LNCaP clone FGC (cell line): ENCODE measurements around the gene RBM20.
A peak's percentile ranks its signal among the peaks of the same experiment; 100 is the strongest.

Source experiments
- DNase-seq: peaks from one replicate; pipeline ENCODE4 v3.0.0-alpha.2; 2011; ENCODE audit warnings: low read depth
- H3K4me3 ChIP-seq: 2 replicates; pipeline ENCODE4 v1.5.1; 2011; ENCODE audit warnings: mild to moderate bottlenecking, low read depth, low read length, control low read depth
- TF ChIP-seq, protein P1 (sequence below): IDR thresholded peaks from 2 replicates; pipeline ENCODE4 v1.5.1; 2012; ENCODE audit warnings: mild to moderate bottlenecking; ENCODE audit not compliant: control insufficient read depth, insufficient read depth; ENCODE audit errors: extremely low read depth

The RBM20 gene

DNA sequence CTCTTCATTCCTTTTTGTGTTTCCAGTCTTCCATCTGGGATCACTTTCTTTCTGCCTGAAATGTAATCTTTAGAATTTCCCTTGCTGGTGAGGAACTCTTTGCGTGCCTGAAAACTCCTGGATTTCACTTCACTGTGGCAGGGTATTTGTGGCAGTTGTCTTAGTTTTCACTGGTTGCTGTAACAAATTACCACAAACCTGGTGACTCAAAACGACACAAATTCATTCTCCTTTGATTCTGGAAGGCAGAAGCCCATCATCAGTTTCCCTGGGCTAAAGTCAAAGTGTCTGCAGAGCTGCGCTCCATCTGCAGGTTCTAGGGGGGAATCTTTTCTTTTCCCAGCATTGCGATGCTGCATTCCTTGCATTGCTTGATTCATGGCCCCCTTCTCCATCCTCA lies 109.3 kb downstream of the RBM20 start:
- TF ChIP-seq, protein P1, sequence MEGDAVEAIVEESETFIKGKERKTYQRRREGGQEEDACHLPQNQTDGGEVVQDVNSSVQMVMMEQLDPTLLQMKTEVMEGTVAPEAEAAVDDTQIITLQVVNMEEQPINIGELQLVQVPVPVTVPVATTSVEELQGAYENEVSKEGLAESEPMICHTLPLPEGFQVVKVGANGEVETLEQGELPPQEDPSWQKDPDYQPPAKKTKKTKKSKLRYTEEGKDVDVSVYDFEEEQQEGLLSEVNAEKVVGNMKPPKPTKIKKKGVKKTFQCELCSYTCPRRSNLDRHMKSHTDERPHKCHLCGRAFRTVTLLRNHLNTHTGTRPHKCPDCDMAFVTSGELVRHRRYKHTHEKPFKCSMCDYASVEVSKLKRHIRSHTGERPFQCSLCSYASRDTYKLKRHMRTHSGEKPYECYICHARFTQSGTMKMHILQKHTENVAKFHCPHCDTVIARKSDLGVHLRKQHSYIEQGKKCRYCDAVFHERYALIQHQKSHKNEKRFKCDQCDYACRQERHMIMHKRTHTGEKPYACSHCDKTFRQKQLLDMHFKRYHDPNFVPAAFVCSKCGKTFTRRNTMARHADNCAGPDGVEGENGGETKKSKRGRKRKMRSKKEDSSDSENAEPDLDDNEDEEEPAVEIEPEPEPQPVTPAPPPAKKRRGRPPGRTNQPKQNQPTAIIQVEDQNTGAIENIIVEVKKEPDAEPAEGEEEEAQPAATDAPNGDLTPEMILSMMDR: no peak
- no peak for DNase-seq

DNA sequence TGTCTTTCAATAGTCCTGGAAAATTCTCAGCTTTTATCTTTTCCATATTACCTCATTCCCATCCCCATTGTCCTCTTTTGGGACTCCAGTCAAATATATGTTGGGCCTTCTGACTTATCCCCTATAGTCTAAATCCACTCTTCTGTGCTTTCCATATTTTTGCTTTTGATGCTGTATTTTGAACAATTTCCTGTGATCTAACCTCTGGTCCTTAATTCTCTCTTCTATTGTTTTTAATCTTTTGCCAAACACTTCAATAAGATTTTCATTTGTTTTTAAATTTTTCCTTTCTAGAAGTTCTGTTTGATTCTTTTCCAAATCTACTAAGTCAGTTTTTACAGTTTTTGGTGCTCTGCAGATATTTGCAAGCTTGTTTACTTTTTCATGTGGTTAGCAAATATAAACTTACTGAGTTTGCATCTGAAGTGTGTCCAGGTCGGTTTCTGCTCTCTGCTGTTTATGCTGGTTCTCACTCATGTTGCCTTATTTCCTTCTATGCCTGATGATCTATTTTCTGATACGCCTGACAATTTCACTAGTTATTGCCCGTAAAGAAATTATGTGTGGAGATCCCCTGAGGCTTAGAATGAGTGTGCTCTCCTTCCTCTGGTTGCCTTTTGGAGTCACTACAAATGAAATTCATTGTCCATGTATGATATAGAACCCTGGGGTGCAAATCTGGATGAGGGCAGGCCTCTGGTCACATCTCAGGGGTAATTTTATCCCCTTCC lies 110.4 kb downstream of the RBM20 start:
- TF ChIP-seq, protein P1: no peak
- no peak overlapping the region for H3K4me3 ChIP-seq

More for the DNA sequence above, 109.3 kb downstream of the RBM20 start:
- H3K4me3 ChIP-seq: no peak overlapping the region

DNA sequence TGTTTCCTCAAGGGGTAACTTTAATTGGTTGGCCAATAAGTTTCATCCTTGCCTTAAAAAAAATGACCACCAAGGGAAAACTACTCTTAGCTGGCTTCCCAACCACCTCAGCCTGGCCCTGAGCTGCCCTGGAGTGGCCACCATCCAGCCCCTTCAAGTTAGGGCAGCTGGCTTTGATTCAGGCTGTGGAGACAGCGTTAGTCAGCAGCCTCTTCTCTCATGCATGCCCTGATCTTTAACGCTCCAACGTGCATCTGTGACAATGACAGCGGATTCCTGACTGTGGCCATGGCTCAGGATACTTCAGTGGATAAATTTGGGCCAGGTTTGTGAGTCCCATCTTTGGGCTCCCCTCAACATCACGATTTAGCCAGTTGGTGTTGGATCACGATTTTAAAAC lies 111.6 kb downstream of the RBM20 start:
- no peak overlapping the region for H3K4me3 ChIP-seq
- DNase-seq: no peak
- TF ChIP-seq, protein P1: no peak

More for the DNA sequence above, 110.4 kb downstream of the RBM20 start:
- DNase-seq: peak; percentile 38

DNA sequence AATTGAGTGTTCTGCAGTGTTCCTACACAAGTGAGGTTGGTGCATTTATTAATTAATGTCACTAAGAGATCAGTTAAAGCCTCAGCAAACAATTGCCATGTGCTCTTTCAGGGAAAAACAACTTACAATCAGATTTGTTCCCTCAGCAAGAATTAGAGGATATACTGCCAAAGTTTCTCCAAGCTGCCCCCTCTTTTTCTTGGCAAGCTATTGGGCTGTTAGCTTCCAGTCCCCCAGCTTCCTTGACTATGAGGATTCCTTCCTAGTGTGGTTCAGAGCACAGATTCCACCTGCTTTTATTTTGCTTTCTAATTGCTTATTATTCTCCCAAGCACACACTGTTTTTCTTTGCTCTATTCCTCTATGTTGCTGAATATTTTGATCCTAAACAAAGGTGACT lies 112.7 kb downstream of the RBM20 start:
- TF ChIP-seq, protein P1: no peak

DNA sequence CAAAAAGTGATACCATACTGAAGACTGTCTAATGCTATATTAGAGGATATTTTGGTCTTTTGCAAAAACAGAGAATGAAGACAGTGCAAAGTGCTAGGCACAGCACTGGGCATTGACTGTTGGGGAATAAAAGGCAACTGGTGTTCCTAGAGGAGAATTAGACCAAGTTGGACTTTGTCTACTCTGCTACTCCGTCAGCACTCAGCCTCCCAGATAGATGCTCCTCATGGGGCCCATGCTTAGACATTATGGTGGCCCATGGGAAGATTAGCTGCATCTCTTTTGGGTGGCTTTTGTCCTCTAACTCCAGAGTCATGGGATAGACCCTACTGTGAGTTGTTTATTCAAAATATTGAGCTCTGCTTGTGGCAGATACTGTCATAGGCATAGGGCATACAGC lies 113.5 kb downstream of the RBM20 start:
- TF ChIP-seq, protein P1: no peak
- H3K4me3 ChIP-seq: no peak overlapping the region
- no peak for DNase-seq

More for the DNA sequence above, 112.7 kb downstream of the RBM20 start:
- no peak for DNase-seq
- no peak overlapping the region for H3K4me3 ChIP-seq

DNA sequence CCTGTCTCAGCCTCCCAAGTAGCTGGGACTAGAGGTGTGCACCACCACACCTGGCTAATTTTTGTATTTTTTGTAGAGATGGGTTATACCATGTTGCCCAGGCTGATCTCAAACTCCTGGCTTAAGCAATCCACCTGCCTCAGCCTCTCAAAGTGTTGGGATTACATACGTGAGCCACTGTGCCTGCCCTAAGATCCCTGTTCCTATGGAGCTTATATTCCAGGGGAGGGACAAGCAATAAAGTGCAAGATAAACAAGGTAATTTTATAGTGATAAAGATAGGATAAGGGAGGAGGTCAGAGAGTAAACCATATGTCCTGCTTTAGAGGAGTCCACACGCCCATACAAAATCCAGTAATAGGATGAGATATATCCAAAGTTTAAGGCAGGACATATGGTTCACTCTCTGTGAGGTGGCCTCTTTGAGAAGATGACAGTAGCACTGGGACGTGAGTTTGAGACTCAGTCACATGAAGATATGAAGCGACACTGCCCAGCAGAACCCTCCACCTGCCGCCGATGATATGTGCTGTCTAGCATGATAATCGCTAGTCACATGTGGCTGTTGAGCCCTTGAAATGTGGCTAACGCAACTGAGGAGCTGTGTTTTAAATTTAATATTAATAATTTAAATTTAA lies 114.1 kb downstream of the RBM20 start:
- no peak overlapping the region for H3K4me3 ChIP-seq
- TF ChIP-seq, protein P1: no peak
- peak; percentile 27 for DNase-seq
